GM12892 (cell line): ENCODE results near the gene CDH13.

Experiments used
- POLR2A ChIP-seq: IDR thresholded peaks from 2 replicates; pipeline ENCODE4 v1.6.1; 2011; ENCODE audit warnings: low read depth, low read length, control low read depth
- POLR2AphosphoS5 ChIP-seq: IDR thresholded peaks from 2 replicates; pipeline ENCODE4 v1.6.1; 2011; ENCODE audit warnings: low read depth, low read length, control low read depth
- TAF1 ChIP-seq: IDR thresholded peaks from 2 replicates; pipeline ENCODE4 v1.6.1; 2011; ENCODE audit warnings: low read depth, mild to moderate bottlenecking, control low read depth, low read length, borderline replicate concordance

DNA sequence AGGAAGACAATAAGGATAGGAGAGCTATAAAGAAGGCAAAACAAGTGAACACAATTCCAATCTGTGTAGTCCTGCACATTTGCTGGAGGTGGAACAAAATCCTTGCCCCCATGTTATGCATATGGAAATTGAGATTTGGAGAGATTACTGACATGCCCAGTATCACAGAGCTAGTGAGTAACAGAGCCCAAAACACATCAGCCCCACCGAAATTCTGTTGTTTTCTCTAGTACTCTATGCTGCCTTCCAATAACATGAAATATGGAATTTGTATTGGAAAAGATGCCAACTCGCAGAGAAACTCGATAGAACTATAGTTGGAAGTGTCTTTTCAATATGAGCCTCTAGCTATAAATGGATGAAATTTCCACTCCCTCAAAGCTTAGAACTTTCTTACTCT, 456.6 kb downstream of the CDH13 start:
- TF ChIP-seq TAF1, result no peak
- no peak for TF ChIP-seq POLR2A
- no peak for TF ChIP-seq POLR2AphosphoS5
